Measurements from ENCODE around the gene TSPAN9. TPM values are rescaled to one million over a fixed set of nuclear protein-coding genes. Genes with fewer than 3 reads are reported as not detected.

TSPAN9 gene
- total RNA-seq, 4 donors from 2014 or later, result 27.8 to 47.2 (median 34.3) TPM

DNA sequence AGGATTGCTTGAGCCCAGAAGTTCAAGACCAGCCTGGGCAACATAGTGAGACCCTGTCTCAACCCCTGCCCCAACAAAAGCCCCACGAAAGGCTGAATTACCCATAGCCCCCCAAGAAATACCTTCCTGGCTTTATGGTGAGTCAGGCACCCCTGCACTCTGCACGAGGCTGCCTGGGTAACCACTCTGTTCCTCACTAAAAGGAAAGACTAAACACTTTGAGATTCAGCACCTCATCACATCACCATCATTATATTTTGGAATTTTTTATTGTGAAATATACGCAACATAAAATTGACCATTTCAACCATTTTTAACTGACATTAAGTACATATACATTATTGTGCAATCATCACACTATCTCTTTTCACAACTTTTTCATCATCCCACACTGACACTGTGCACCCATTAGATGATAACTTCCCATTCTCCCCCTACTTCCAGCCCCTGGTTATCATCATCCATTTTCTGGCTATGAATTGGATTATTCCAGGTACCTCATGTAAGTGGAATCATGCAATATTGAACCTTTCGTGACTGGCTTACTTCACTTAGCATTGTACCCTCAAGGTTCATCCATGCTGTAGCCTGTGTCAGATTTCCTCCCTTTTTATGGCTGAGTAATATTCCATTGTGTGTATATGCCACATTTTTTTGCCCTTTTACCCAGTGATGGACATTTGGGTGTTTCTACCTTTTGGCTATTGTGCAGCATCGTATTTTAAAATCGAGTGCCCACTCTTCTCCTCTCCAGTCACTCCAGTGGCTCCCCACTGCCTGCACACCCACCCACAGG lies 51.5 kb downstream of the TSPAN9 start:
- H3K4me3 ChIP-seq, result no peak overlapping the region
- 92% methylated on average over 6 of the region's 6 CpGs for WGBS
- TF ChIP-seq POLR2AphosphoS5 (IDR thresholded peaks at IDR 0.05) (no peak), EP300 (IDR thresholded peaks at IDR 0.05) (no peak), POLR2A (IDR thresholded peaks at IDR 0.05) (no peak), CTCF (IDR thresholded peaks at IDR 0.05) (no peak)
- no peaks in the 10 kb centered on the region for H3K9me3 ChIP-seq
- peaks cover 22% of the 10 kb centered on the region for H3K4me1 ChIP-seq
- H3K36me3 ChIP-seq, result no peaks in the 10 kb centered on the region
- H3K27ac ChIP-seq, result no peak overlapping the region
- DNase-seq (ENCODE audit: low spot score in 2 of 2), result no peak
- H3K27me3 ChIP-seq, result no peaks in the 10 kb centered on the region

- WGBS, result 78% methylated on average over 12 of the region's 12 CpGs
- no peaks in the 10 kb centered on the region for H3K9me3 ChIP-seq
- no peaks in the 10 kb centered on the region for H3K27me3 ChIP-seq
- peaks cover 21% of the 10 kb centered on the region for H3K4me1 ChIP-seq
- TF ChIP-seq EP300 (IDR thresholded peaks at IDR 0.05), result no peak
- TF ChIP-seq POLR2A (IDR thresholded peaks at IDR 0.05), result no peak
- no peak for TF ChIP-seq POLR2AphosphoS5 (IDR thresholded peaks at IDR 0.05)
- TF ChIP-seq CTCF (IDR thresholded peaks at IDR 0.05), result no peak
- no peak overlapping the region for H3K4me3 ChIP-seq
- H3K27ac ChIP-seq, result no peak overlapping the region
- no peaks in the 10 kb centered on the region for H3K36me3 ChIP-seq
- DNase-seq (ENCODE audit: low spot score in 2 of 2), result no peak
Measured at GRCh38 chr12:3129301-3130056, 52.3 kb downstream of the TSPAN9 start.

DNA sequence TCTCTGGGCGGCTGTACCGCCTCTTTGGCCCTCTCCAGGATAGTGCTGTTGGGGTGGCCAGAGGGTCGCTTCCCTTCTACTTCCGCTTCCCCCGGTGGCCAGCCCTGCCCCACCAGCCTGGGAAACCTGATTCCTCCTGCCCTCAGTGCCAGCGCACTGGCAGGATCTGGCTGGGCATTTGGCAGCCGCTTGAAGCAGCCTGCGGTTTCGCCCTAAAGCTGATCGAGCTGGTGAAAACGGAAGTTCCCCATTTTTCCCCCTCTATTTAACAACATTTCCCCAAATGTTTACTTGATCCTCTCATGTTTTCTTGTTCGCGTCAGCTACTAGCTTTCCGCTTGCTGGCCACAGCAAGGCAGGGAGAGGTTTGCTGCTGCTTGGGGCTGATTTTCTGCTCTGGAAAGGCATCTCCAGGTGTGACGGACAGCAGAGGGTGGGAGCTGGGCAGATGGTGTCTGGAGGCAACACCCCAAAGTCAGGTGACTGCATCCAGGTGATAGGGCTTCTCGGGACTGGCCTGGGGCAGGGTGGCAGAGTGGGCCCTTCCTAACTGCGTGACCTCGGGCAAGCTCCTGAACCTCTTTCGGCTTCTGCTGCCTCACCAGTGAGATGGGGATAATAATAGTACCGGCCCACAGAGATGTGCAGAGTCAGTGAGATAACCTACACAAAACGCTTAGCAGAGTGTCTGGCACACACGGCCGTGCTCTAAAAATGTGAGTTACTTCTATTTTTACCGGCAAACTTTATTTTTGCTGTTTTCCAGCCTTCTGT lies 53.1 kb downstream of the TSPAN9 start:
- DNase-seq (ENCODE audit: low spot score in 2 of 2), result peak in 1 of 2 donors; percentile 70
- TF ChIP-seq POLR2AphosphoS5 (IDR thresholded peaks at IDR 0.05) (no peak), EP300 (IDR thresholded peaks at IDR 0.05) (no peak), CTCF (IDR thresholded peaks at IDR 0.05) (no peak), POLR2A (IDR thresholded peaks at IDR 0.05) (no peak)

GRCh38 chr12:3131129-3131528 lies 54.0 kb downstream of the TSPAN9 start:
- no peak for TF ChIP-seq POLR2A (IDR thresholded peaks at IDR 0.05)
- no peak for TF ChIP-seq EP300 (IDR thresholded peaks at IDR 0.05)
- no peak for TF ChIP-seq POLR2AphosphoS5 (IDR thresholded peaks at IDR 0.05)
- no peak for TF ChIP-seq CTCF (IDR thresholded peaks at IDR 0.05)
- Histone ChIP-seq H3K27me3 (no peaks in the 10 kb centered on the region), H3K4me3 (no peak overlapping the region), H3K9me3 (no peaks in the 10 kb centered on the region), H3K36me3 (no peaks in the 10 kb centered on the region), H3K4me1 (peaks cover 21% of the 10 kb centered on the region), H3K27ac (no peak overlapping the region)
- WGBS, result 69% methylated on average over 13 of the region's 13 CpGs
- DNase-seq (ENCODE audit: low spot score in 2 of 2), result no peak

More for the DNA sequence above, 53.1 kb downstream of the TSPAN9 start:
- Histone ChIP-seq H3K27ac (no peak overlapping the region), H3K9me3 (no peaks in the 10 kb centered on the region), H3K36me3 (no peaks in the 10 kb centered on the region), H3K4me1 (peaks cover 21% of the 10 kb centered on the region), H3K27me3 (no peaks in the 10 kb centered on the region), H3K4me3 (no peak overlapping the region)
- 61% methylated on average over 21 of the region's 24 CpGs for WGBS

Data from suprapubic skin (tissue), 4 donors.